Choroid plexus epithelial cell (primary cell): ENCODE measurements around the gene POLL.

Experiments used
- DNase-seq: peaks from one replicate; pipeline ENCODE4 v3.0.0-alpha.2; 2010; ENCODE audit warnings: low read depth
- H3K4me3 ChIP-seq: 2 replicates; pipeline ENCODE4 v1.5.1; 2011; ENCODE audit warnings: low read depth, mild to moderate bottlenecking, control low read depth, low read length, moderate library complexity
- CTCF ChIP-seq: conservative IDR thresholded peaks from 2 replicates; pipeline ENCODE4 v1.5.1; 2011; ENCODE audit warnings: low read depth, mild to moderate bottlenecking, control low read depth, inconsistent platforms, low read length, moderate library complexity

The POLL gene

GRCh38 chr10:101578192-101578591 lies 9.9 kb downstream of the POLL start:
- H3K4me3 ChIP-seq = no peak overlapping the region
- DNase-seq = no peak
- no peak for TF ChIP-seq CTCF

- H3K4me3 ChIP-seq = no peak overlapping the region
- no peak for DNase-seq
- no peak for TF ChIP-seq CTCF
Observed at GRCh38 chr10:101577121-101577871, 10.8 kb downstream of the POLL start.

- H3K4me3 ChIP-seq = no peak overlapping the region
- TF ChIP-seq CTCF = no peak
- no peak for DNase-seq
Observed at GRCh38 chr10:101576211-101576863, 11.7 kb downstream of the POLL start.

GRCh38 chr10:101575580-101576210 lies 12.4 kb downstream of the POLL start:
- TF ChIP-seq CTCF = no peak
- no peak overlapping the region for H3K4me3 ChIP-seq
- DNase-seq = no peak

- DNase-seq = no peak
- TF ChIP-seq CTCF = no peak
- H3K4me3 ChIP-seq = no peak overlapping the region
Observed at GRCh38 chr10:101575091-101575490, 13.0 kb downstream of the POLL start.

GRCh38 chr10:101573885-101574753 lies 13.9 kb downstream of the POLL start:
- H3K4me3 ChIP-seq = no peak overlapping the region
- no peak for TF ChIP-seq CTCF
- DNase-seq = no peak
